ENCODE data around the gene AOAH.

- no peak for TF ChIP-seq PAX5 (IDR thresholded peaks at IDR 0.05; ENCODE audit: insufficient read depth, low read length, severe bottlenecking)
- no peak for TF ChIP-seq POU2F2 (IDR thresholded peaks at IDR 0.05; ENCODE audit: low read depth, low read length)
Measured at GRCh38 chr7:36692456-36692855, 31.8 kb downstream of the AOAH start.
